HepG2 (cell line): Measurements from ENCODE around the gene ARHGAP5. TPM values are rescaled to one million over a fixed set of nuclear protein-coding genes. Genes with fewer than 3 reads are reported as not detected.

Source experiments
- AGO2 ChIP-seq: fragments of 200-400 bp; formaldehyde crosslinking; optimal IDR thresholded peaks from 2 replicates; pipeline ENCODE3; 2017; ENCODE audit warnings: mild to moderate bottlenecking, low read depth, low read length, moderate library complexity
- CEBPZ ChIP-seq: IDR thresholded peaks from 2 replicates; pipeline ENCODE4 v1.6.1; 2012; ENCODE audit warnings: low read length, improper control_type of control experiment
- ERF ChIP-seq: IDR thresholded peaks from 2 replicates; pipeline ENCODE4 v1.6.1; 2018; ENCODE audit warnings: missing biosample characterization, missing genetic modification reagents
- FOXK1 ChIP-seq: sonication (generic); formaldehyde crosslinking; IDR thresholded peaks from 2 replicates; pipeline ENCODE4 v1.4.0; 2020; ENCODE audit warnings: low read depth, missing genetic modification reagents, borderline replicate concordance
- MED1 ChIP-seq: sonication (generic); formaldehyde crosslinking; IDR thresholded peaks from 2 replicates; pipeline ENCODE4 v1.4.0; 2020; ENCODE audit warnings: missing genetic modification reagents
- NONO ChIP-seq, 2 experiments: fragments of 450-650 bp in 1 of 2; sonication (generic) in 1 of 2; formaldehyde crosslinking in 1 of 2; IDR thresholded peaks in 1 of 2; conservative IDR thresholded peaks in 1 of 2; 2 replicates each; pipeline versions ENCODE4 v1.6.1 to v1.8.0; 2017 to 2022; ENCODE audit warnings: mild to moderate bottlenecking in 1 of 2, missing genetic modification reagents in 1 of 2, moderate library complexity in 1 of 2
- TEAD3 ChIP-seq: optimal IDR thresholded peaks from 2 replicates; pipeline ENCODE3; 2016; ENCODE audit warnings: borderline replicate concordance
- ZBTB46 ChIP-seq: sonication (generic); formaldehyde crosslinking; IDR thresholded peaks from 2 replicates; pipeline ENCODE4 v1.4.0; 2020; ENCODE audit warnings: mild to moderate bottlenecking, missing genetic modification reagents, borderline replicate concordance
- ZKSCAN1 ChIP-seq: fragments of 150-350 bp; IDR thresholded peaks from 2 replicates; pipeline ENCODE4 v1.6.1; 2014; ENCODE audit warnings: low read length
- ZNF12 ChIP-seq: sonication (generic); formaldehyde crosslinking; IDR thresholded peaks from 2 replicates; pipeline ENCODE4 v1.5.0; 2020; ENCODE audit warnings: missing genetic modification reagents
- ZNF232 ChIP-seq: sonication (generic); formaldehyde crosslinking; IDR thresholded peaks from 2 replicates; pipeline ENCODE4 v1.4.0; 2020; ENCODE audit warnings: missing genetic modification reagents, borderline replicate concordance
- ZNF235 ChIP-seq: sonication (generic); formaldehyde crosslinking; IDR thresholded peaks from 2 replicates; pipeline ENCODE4 v1.8.1; 2023; ENCODE audit warnings: mild to moderate bottlenecking, missing genetic modification reagents, borderline replicate concordance
- ZNF282 ChIP-seq: fragments of 450-650 bp; IDR thresholded peaks from 2 replicates; pipeline ENCODE4 v1.6.1; 2018; ENCODE audit not compliant: partially characterized antibody
- ZNF333 ChIP-seq: sonication (generic); formaldehyde crosslinking; IDR thresholded peaks from 2 replicates; pipeline ENCODE4 v1.4.0; 2020; ENCODE audit warnings: mild to moderate bottlenecking, missing genetic modification reagents, borderline replicate concordance
- ZNF446 ChIP-seq: sonication (generic); formaldehyde crosslinking; IDR thresholded peaks from 2 replicates; pipeline ENCODE4 v1.5.0; 2020; ENCODE audit warnings: mild to moderate bottlenecking, missing genetic modification reagents
- ZNF501 ChIP-seq: sonication (generic); formaldehyde crosslinking; IDR thresholded peaks from 2 replicates; pipeline ENCODE4 v1.5.1; 2020; ENCODE audit warnings: mild to moderate bottlenecking, moderate library complexity, missing genetic modification reagents
- ZNF615 ChIP-seq: sonication (generic); formaldehyde crosslinking; IDR thresholded peaks from 2 replicates; pipeline ENCODE4 v1.5.0; 2020; ENCODE audit warnings: mild to moderate bottlenecking, missing genetic modification reagents, borderline replicate concordance
- ZSCAN12 ChIP-seq: sonication (generic); formaldehyde crosslinking; IDR thresholded peaks from 2 replicates; pipeline ENCODE4 v1.9.0; 2021; ENCODE audit warnings: mild to moderate bottlenecking, missing genetic modification reagents
- polyA plus RNA-seq, 8 experiments: library from polyadenylated mRNA; depleted of rRNA in 3 of 8; stranded (reverse) in 7 of 8; unstranded in 1 of 8; fragments of >200 nt; fragmentation: Illumina TruSeq in 4 of 8; extraction: Trizol in 4 of 8; gene quantifications; 2 replicates each; pipeline versions ENCODE4 v1.2.1 to v1.2.3, GENCODE V29; 2011 to 2016; ENCODE audit warnings: low read depth in 4 of 8, missing spikeins in 1 of 8, mixed read lengths in 1 of 8; ENCODE audit not compliant: insufficient read depth in 1 of 8
- total RNA-seq, 5 experiments: library from RNA; depleted of rRNA; stranded (reverse); fragments of >200 nt; fragmentation: Illumina TruSeq; extraction: Trizol; gene quantifications; 2 replicates each; pipeline ENCODE4 v1.2.3, GENCODE V29; 2016; ENCODE audit warnings: low read depth in 1 of 5

ARHGAP5 gene
- total and polyA plus RNA-seq, 2 of the 13 experiments (the other 11 are each of a cell fraction or from before 2014, with no cell fraction given) = 33.7 to 144 TPM

GRCh38 chr14:32076278-32077080 is 625 bp upstream of the ARHGAP5 start (continued):
- TF ChIP-seq ERF (CRISPR knock-in tag) (no peak; the same call in 1 of the 2 replicates), FOXK1 (CRISPR knock-in tag) (peak; percentile 52; the same call in 1 of the 2 replicates), ZNF501 (CRISPR knock-in tag) (peak; percentile 98), ZKSCAN1 (no peak), ZSCAN12 (CRISPR knock-in tag) (no peak), ZNF333 (CRISPR knock-in tag) (peak; percentile 88; the same call in 1 of the 2 replicates), ZNF282 (no peak), ZNF12 (CRISPR knock-in tag) (no peak; the same call in 1 of the 2 replicates), ZNF446 (CRISPR knock-in tag) (peak; percentile 89), TEAD3 (peak; percentile 40), ZBTB46 (CRISPR knock-in tag) (0 out of 2 replicates have a peak, but pooled peaks have one; percentile 53), ZNF235 (CRISPR knock-in tag) (no peak), CEBPZ (no peak), MED1 (CRISPR knock-in tag) (peak; percentile 63), ZNF615 (CRISPR knock-in tag) (peak; percentile 48; the same call in 1 of the 2 replicates), NONO (IDR thresholded peaks at IDR 0.05) (peak; percentile 92; the same call in 1 of the 2 replicates), NONO (CRISPR knock-in tag; conservative IDR thresholded peaks at IDR 0.05) (peak; percentile 90; the same call in 1 of the 2 replicates), AGO2 (no peak), ZNF232 (CRISPR knock-in tag) (no peak)
